GM19463 (cell line): ENCODE results near the gene EML6.

Source experiments
- ATAC-seq: cut with Tn5 transposase; IDR thresholded peaks from one replicate; pipeline ENCODE4 v1.9.1; 2021; ENCODE audit warnings: mild to moderate bottlenecking, moderate library complexity; ENCODE audit not compliant: unreplicated experiment

EML6 gene

DNA sequence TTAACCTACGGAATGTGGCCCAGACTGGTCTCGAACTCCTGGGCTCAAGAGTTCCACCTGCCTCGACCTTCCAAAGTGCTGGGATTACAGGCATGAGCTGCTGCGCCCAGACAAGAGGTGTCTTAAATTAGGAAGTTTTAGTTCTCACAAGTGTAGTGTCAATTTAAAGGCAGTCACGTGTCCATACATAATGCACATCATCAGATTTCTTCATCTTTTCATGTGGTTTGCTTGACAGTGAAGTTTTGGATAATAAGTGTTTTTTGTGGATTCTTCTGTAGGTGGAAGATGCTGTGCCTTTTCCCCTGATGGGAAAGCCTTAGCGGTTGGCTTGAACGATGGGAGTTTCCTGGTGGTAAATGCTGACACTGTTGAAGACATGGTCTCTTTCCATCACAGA lies 179.3 kb downstream of the EML6 start:
- ATAC-seq = no peak

DNA sequence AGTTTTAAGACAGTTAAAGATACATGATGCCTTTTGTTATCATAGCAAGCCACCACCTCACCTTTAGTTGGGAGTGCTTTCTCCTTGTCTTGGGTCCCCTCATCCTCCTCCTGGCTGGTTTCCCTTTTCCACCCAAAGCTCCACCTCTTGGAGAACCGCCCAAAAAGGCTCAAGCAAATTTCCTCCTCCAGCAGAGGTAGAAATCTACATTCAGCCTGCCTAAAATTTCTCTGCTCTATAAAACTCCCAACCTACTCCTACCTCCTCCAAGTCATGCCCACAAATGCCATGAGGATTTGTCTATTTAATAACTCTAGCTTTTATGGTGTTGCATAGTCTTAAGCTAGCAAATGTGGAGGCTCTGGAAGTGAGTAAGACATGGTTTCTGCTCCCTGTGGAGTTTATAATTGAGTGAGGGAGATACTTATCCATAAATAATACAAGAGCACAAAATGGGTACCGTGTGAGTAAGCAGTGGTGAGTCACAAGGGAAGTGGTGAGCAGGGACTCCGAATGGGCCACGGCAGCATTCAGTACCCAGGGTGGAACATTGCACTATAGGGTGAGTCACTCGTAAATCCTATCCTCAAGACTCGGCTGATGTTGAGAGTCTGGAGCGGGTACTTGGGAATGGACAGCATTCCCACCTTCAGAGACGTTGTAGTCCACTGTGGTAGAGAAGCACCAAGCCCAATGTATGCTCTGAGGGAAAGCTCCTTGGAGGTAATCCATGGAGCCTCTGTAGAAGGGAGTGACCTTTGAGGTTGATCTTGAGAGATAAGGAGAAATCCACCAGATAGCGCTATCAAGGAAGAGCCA lies 180.5 kb downstream of the EML6 start:
- peak; percentile 57 for ATAC-seq

DNA sequence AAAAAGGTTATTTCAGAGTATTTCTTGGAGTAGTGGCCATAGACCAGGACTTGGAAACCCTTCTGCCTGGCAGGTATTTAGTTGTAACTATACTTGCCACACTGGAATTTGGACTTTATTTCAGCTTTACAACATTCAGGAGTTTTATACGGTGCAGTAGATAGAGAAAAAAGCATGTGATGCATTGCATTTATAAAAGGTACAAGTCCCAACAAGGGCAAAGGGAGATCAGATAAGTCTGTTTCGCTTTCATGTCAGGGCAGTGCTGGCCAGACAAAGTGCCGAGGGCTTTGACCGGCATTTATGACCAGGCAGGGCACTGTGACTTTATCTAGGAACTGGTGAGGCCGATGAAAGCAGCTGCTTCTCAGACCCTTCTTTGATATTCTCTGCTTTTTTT lies 181.4 kb downstream of the EML6 start:
- ATAC-seq = no peak

DNA sequence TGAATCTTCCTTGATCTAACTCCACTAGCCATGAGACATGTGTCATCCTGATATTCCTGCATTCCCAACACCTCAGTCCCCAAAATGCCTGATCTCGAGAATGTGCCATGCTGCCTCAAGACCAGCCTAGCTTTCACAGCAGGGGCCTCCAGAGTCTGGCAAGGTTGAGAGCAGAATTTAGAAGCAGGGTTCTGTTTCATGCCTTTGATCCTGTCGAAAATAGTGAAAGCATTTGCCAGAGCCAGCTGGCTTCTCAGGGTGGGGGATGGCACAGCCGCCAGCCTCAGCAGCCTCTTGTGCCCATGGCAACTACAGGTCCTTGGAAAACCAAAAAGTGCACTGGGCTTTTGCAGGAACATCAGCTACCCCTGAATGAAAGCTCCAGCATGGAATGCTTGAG lies 183.3 kb downstream of the EML6 start:
- no peak for ATAC-seq

DNA sequence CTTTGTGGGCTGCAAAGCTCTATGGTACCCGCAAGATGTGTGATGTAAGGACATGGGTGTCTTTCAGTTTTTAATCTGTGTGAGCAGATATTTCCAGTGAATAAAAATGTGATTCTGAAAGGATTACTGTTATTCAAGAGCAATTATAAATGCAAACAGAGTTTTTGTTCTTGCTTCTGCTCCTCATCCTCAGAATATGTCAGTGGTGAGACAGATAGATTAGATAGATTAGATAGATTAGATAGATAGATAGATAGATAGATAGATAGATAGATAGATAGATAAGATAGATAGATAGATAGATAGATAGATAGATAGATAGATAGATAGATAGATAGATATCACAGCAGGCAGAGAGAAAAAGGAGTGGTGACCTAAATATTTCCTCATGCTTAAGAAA lies 184.2 kb downstream of the EML6 start:
- no peak for ATAC-seq

DNA sequence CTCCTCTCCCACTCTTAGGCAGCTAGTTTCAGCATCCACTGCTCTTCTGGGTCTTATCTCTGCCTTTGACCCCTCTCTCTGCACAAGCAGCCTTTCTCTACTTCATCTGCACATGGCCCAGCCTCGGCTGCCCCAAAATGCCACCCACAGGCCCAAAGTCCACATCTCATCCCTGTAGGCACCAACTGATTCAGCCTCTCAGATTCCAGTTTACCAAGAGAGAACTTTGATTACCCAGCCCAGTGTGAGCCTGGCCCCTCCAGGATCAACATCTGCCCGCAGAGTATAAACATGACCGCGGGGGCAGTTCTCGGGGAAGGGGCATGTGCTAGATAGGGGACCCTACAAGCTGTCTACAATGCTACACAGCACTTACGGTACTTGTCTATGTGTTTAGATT lies 185.1 kb downstream of the EML6 start:
- ATAC-seq = no peak

DNA sequence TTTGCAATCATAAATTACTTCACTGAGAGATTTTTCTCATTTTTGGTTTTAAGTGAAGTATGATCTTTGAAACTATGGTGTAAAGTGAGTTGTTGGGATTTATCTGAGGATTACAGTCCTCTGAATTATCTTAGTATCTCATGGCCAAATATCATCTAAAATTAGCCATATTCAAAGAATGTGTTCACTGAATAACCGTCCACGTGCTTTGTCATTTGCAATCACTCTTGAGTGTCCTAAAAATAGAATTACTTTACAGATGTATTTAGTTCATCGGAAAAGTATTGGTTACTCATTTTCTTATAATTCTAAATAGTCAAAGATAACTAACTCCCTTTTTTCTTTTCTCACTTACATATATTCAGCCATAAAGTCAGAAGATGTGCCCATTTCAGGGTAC lies 185.5 kb downstream of the EML6 start:
- no peak for ATAC-seq

DNA sequence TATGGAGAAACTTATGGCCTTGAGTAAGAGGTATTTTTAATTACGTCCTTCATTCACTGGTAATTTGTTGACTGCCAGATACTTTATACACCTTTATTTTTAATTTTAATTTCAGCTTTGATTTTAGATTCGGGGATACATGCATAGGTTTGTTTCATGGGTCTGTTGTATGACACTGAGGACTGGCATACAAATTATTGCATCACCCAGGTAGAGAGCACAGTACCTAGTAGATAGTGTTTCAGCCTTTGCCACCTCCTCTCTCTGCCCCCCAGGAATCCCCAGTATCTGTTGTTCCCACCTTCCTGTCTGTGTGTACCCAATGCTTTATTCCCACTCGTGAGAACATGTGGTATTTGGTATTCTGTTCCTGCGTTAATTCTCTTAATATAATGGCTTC lies 188.8 kb downstream of the EML6 start:
- no peak for ATAC-seq

DNA sequence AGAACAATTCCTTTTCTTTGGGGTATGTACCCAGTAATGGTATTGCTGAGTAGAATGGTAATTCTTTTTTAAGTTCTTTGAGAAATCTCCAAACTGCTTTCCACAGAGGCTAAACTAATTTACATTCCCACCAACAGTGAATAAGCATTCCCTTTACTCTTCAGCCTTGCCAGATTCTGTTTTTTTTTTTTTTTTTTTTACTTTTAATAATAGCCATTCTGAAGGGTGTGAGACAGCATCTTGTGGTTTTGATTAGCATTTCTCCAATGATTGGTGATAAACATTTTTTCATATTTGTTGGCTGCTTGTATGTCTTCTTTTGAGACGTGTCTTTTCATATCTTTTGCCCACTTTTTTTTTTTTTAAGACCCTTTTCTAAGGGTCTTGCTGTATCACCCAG lies 189.4 kb downstream of the EML6 start:
- no peak for ATAC-seq

DNA sequence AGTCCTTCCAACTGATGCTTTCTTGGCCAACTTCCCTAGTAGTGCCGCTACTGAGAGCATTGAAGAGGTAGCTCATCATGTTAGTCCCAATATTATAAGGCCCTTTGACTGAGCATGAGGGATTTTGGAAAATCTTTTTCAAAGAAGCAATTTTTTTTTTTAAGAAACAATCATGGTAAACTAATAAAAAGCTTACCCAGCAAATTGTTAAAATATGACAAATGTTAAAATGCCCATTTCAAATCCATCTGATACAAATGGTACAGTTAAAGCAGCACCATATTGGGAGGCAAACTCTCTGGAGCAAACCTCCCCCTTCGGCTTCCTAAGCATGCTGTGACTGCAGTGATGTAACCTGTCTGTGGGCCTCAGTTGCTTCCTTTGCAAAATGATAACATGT lies 191.2 kb downstream of the EML6 start:
- ATAC-seq = no peak

DNA sequence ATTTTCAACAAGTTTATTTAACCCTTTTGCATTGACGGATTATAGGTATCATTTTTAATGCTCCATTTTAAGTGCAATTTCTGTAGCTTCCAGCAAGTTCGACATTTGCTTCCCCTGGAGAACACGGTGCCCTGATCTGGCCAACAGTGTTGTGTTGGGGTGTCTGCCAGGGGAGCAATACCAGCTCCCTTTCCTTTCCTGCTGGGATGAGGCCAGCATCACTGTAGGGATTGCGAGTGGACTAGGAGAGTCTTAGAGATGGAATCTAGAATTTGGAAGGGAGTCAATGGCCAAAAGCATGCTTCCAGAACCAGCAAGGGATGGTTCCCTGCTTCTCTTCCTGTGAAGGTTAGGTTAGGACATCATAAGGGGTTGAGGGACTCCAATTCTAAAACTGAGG lies 191.6 kb downstream of the EML6 start:
- no peak for ATAC-seq

DNA sequence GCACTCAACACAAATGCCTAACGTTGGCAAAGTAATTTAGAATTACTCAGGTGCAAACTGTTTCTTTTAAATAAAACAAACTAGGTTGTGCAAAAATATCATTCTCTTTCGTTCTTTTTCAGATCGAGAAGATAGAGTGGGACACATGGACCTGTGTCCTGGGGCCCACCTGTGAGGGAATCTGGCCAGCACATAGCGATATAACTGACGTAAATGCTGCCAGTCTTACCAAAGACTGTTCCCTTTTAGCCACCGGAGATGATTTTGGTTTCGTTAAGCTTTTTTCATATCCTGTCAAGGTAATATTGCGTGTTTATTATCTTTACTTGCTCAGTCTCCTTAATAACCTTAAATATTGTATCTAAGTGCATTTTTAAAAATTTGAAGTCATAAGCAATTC lies 193.2 kb downstream of the EML6 start:
- no peak for ATAC-seq

DNA sequence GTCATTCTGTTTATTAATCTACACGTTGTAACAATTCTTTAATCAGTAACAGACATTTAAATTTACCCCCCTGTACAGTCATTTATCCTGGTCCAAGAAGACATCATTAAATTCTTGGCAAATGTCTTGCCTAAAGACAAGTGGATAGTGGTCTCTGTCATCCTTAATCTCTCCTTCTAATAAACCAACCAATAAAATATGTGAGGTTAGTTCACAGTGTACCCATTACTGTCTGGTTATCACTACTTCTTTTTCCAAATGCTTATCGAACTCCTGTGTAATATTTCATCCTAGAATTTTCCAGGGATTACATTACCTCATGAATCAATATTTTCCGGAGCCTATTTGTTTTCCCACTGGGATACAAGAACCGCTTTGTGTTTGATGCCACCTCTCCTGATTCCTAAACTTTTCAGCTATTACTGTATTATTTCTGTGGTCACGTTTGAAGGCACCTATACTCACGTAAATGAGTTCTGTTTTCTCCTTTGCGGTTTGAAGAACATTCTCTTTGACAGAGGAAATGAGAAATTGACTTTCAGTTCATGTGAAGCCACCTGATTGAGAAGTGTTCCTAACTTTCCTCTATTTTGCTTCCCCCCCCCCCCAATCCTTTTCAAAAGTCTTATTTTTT lies 195.3 kb downstream of the EML6 start:
- ATAC-seq = no peak

DNA sequence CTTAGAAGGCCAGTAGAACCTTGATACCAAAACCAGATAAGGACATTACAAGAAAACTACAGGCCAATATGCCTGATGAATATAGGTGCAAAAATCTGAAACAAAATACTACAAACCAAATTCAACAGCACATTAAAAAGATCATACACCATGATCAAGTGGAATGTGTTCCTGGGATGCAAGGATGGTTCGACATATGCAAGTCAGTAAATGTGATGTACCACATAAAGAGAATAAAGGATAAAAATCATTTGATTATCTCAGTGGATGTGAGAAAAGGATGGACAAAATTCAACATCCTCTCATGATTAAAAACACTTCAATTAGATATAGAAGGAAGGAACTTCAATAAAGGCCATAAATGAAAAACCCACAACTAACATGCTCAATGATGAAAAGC lies 197.2 kb downstream of the EML6 start:
- ATAC-seq = no peak

DNA sequence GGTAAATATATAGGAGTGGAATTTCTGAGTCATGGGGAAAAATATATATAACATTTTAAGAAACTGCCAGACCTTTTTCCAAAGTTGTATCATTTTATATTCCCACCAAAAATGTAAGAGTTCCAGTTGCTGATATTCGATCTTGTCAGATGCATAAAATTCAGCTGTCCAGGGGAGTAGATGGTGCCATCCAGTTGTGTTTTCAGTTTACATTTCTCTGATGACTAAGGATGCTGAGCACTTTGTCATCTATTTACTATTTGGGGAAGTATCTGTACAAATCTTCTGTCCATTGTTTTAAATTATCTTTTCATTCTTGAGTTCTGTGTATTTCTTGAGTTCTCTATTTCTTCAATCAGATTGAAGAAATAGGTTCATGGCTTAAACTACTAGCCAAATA lies 200.7 kb downstream of the EML6 start:
- no peak for ATAC-seq

DNA sequence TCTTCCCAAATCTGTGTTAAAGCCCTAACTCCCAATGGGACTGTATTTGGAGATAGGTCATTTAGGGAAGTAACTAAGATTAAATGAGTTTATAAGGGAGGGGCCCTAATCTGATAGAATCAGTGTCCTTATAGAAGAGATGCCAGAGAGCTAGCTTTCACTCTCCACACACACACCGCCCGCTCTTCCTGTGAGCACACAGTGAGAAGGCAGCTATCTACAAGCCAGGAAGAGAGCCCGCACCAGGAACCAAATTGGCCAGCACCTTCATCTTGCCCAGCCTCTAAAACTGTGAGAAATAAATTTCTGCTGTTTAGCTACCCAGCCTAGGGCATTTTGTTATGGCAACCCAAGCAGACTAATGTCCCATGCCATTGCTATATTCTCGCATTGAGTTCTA lies 201.6 kb downstream of the EML6 start:
- no peak for ATAC-seq

DNA sequence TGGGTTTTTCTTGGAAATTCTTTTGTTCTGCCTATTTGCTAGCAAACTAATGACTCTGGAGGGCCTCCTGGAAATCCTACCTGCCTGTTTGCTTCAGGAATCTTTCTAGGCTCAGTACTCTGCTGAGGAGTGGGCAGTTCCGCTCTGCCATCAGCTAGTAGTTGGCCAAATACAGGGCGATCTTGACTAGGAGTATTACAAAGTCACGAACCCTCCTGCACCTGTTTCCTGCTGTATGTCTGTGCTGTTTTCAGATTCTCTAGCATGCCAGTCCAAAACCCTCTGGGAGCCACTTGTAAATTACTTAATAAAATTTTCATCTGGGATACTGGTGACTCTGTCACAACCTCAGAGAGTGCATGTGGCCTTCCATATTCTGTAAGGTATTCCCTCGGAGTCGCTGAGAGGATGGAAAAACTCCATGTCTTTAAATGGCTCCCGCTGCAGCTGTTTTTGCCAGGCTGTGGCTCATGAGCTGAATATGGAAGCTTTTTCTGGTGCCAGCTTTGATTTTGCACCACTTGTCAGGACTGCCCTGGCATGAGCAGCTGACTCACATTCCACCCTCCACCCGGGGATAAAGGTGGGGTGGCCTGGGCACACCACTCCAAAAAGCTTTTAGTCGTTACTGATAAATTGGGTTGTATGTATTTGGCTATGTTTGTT lies 203.8 kb downstream of the EML6 start:
- no peak for ATAC-seq

DNA sequence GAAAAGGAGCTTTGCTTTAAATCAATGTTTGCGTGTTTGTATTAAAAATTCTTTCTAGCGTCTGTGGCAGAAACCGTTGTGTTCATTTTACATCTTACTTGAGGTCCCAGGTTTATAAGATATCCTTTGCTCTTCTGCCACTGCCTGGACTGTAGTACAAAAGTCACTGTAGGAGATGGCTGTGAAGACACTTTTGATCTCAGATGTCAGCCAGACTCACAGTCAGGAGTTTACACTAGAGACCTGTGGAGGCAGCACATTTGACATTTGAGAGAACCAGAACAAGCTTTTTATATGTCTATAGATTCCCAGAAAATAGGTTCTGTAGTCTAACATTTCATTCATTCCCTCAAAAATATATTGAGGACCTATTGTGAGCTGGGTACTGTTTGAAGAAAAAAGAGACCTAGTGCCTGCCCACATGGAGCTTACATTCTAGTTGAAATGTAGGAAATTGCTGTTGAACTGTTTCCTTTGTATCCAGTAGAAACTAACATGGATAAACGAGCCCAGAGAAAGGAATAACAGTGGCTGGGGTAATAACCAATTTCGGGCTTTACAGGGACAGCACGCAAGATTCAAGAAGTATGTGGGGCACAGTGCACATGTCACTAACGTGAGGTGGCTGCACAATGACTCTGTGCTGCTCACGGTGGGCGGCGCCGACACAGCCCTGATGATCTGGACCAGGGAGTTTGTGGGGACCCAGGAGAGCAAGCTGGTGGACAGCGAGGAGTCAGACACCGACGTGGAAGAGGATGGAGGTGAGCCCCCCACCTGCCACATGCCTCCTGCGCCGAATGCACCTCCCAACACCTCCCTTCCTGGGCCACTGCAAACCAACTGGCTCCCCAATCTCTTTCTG lies 204.5 kb downstream of the EML6 start:
- ATAC-seq = no peak

DNA sequence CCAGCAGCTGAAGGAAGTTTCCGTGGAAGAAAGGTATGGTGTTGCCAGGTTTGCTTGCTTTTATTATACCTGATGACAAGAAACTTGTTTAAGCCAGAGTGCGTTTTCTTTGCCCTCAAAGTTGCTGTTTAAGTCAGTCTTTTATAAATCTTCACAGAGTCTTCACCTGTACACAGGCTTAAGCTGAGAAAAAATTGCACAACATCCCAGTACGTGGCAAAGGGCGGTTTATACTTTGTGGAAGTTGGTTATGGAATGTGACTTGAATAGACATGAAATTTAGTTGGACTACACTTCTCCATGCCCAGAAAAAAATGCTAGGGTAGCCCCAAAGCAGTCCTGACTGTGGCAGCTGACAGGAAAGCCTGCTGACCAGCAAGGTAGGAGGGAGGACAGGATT lies 205.3 kb downstream of the EML6 start:
- ATAC-seq = no peak

DNA sequence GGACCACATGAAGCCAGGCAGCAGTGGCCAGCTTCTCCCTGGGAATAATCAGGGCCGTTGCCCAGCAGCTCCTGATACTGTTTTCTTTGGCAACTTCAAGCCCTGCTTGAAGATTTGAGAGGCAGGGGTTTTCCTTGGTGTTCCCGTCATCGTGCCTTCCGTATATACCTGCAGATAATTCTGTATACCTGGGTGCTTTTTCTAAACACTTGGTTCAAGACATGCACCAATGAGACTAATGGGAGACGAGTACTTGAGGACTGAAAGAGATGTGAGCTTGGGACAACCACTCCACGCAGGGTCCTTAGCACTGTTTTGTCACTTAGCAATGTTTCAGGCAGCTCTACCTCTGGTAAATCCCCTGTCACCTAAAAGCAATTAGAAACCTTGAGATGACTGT lies 208.0 kb downstream of the EML6 start:
- no peak for ATAC-seq

DNA sequence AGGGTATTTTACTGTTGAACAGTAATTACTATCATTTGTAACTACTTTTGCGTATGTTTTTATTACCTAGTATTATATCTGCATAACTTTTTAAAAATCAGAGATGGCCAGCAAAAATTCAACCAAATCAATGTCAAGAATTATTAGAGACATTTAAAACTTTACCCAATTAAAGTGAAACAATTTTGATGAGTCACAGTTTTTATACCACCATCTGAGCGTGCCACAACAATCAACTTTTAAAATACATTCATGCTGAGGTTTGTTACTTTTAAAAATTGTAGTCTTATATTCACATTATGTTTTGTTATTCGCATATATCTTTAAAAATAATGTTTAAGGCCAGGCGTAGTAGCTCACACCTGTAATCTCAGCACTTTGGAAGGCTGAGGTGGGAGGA lies 211.9 kb downstream of the EML6 start:
- ATAC-seq = no peak
